GM23248 (cell line): ENCODE results near the gene STON2.

Experiments
- EZH2 ChIP-seq: fragments of 200-600 bp; sonication (generic); IDR thresholded peaks from 2 replicates; pipeline ENCODE4 v1.6.1; 2018; ENCODE audit warnings: antibody characterized with exemption, mild to moderate bottlenecking; ENCODE audit not compliant: insufficient read depth, poor library complexity, severe bottlenecking
- EZH2phosphoT487 ChIP-seq: fragments of 200-600 bp; sonication (generic); IDR thresholded peaks from 2 replicates; pipeline ENCODE4 v1.6.1; 2018; ENCODE audit warnings: antibody characterized with exemption, moderate library complexity, mild to moderate bottlenecking, low read depth; ENCODE audit not compliant: insufficient read depth

GRCh38 chr14:81220580-81220829 is 179.6 kb downstream of the STON2 start:
- no peak for TF ChIP-seq EZH2phosphoT487
- TF ChIP-seq EZH2: no peak
